ENCODE data around the gene BCL2L13. TPM values are rescaled to one million over a fixed set of nuclear protein-coding genes. Genes with fewer than 3 reads are reported as not detected.

The BCL2L13 gene
- total and polyA plus RNA-seq, 8 donors: 13.7 to 74.1 (median 30.6) TPM

GRCh38 chr22:17726928-17727897 lies 88.7 kb downstream of the BCL2L13 start:
- Histone ChIP-seq H3K27ac (no peak overlapping the region), H3K4me1 (peaks cover 0 to 28% (median 16%) of the 10 kb centered on the region in 4 donors), H3K27me3 (no peaks in the 10 kb centered on the region), H3K9me3 (no peaks in the 10 kb centered on the region), H3K36me3 (peaks cover 20 to 56% (median 55%) of the 10 kb centered on the region in 4 donors), H3K4me3 (no peak overlapping the region)
- 84 to 88% (median 87%) methylated on average over 18 of the region's 18 CpGs for WGBS, 5 donors
- DNase-seq: no peak
- no peak for TF ChIP-seq CTCF (IDR thresholded peaks at IDR 0.05)
- TF ChIP-seq EP300 (IDR thresholded peaks at IDR 0.05): no peak
- TF ChIP-seq POLR2A (IDR thresholded peaks at IDR 0.05): no peak
- TF ChIP-seq POLR2AphosphoS5 (IDR thresholded peaks at IDR 0.05): no peak
- intact Hi-C loops (cut with DNase I; ENCODE audit: low total_unique reads): no loop called here

DNA sequence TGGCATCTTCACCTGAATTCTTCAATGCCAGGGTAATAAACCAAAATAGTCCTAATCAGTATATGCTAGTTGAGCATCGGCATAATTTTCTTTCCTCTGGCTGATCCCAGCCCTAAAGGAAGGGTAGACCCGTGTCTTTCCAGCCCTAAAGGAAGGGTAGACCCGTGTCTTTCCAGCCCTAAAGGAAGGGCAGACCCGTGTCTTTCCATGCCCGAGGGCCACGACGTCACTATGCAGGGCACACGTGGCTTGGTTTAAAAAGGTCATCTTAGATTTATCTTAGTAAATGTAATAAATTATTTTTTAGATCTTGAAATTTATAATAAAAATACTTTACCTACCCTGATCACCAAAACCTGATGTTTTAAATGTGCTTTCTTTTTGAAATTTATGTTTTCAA lies 90.2 kb downstream of the BCL2L13 start:
- H3K4me3 ChIP-seq: no peak overlapping the region
- no peak overlapping the region for H3K27ac ChIP-seq
- DNase-seq: no peak
- WGBS, 5 donors: 89 to 96% (median 91%) methylated on average over 8 of the region's 8 CpGs
- peaks cover 0 to 28% (median 16%) of the 10 kb centered on the region in 4 donors for H3K4me1 ChIP-seq
- H3K36me3 ChIP-seq: peaks cover 26 to 72% (median 71%) of the 10 kb centered on the region in 4 donors
- TF ChIP-seq CTCF (IDR thresholded peaks at IDR 0.05) (no peak), POLR2A (IDR thresholded peaks at IDR 0.05) (no peak), EP300 (IDR thresholded peaks at IDR 0.05) (no peak), POLR2AphosphoS5 (IDR thresholded peaks at IDR 0.05) (no peak)
- no peaks in the 10 kb centered on the region for H3K27me3 ChIP-seq
- H3K9me3 ChIP-seq: no peaks in the 10 kb centered on the region
- intact Hi-C loops (cut with DNase I; ENCODE audit: low total_unique reads): no loop called here

- TF ChIP-seq POLR2A (IDR thresholded peaks at IDR 0.05) (no peak), CTCF (IDR thresholded peaks at IDR 0.05) (no peak), POLR2AphosphoS5 (IDR thresholded peaks at IDR 0.05) (no peak), EP300 (IDR thresholded peaks at IDR 0.05) (no peak)
- Histone ChIP-seq H3K27ac (no peak overlapping the region), H3K9me3 (no peaks in the 10 kb centered on the region), H3K36me3 (peaks cover 28 to 80% (median 79%) of the 10 kb centered on the region in 4 donors), H3K27me3 (no peaks in the 10 kb centered on the region), H3K4me3 (no peak overlapping the region), H3K4me1 (peaks cover 0 to 27% (median 15%) of the 10 kb centered on the region in 4 donors)
- DNase-seq: no peak
- WGBS, 5 donors: 80 to 92% (median 85%) methylated on average over 6 of the region's 6 CpGs
- intact Hi-C loops (cut with DNase I; ENCODE audit: low total_unique reads): no loop called here
Observed at GRCh38 chr22:17729561-17729960, 91.0 kb downstream of the BCL2L13 start.

GRCh38 chr22:17732251-17732854 lies 93.8 kb downstream of the BCL2L13 start:
- Histone ChIP-seq H3K27me3 (no peaks in the 10 kb centered on the region), H3K36me3 (peaks cover 27 to 96% (median 95%) of the 10 kb centered on the region in 4 donors), H3K27ac (no peak overlapping the region), H3K4me3 (no peak overlapping the region), H3K9me3 (no peaks in the 10 kb centered on the region), H3K4me1 (peaks cover 0 to under 1% (median 0%) of the 10 kb centered on the region in 4 donors)
- no peak for DNase-seq
- 86 to 98% (median 93%) methylated on average over 2 of the region's 2 CpGs for WGBS, 5 donors
- no peak for TF ChIP-seq POLR2AphosphoS5 (IDR thresholded peaks at IDR 0.05)
- no peak for TF ChIP-seq EP300 (IDR thresholded peaks at IDR 0.05)
- no peak for TF ChIP-seq POLR2A (IDR thresholded peaks at IDR 0.05)
- TF ChIP-seq CTCF (IDR thresholded peaks at IDR 0.05): no peak
- intact Hi-C loops (cut with DNase I; ENCODE audit: low total_unique reads): no loop called here

Measured in stomach (tissue), 9 donors.